K562 (cell line): ENCODE results near the gene KISS1R. TPM values are rescaled to one million over a fixed set of nuclear protein-coding genes. Genes with fewer than 3 reads are reported as not detected.

Experiments
- ATAC-seq: fragments of 200-7000 bp; cut with Tn5 transposase; 3 replicates; pipeline ENCODE4 v1.9.1; 2020; ENCODE audit warnings: moderate library complexity
- BruUV-seq: library from RNA; stranded (reverse); fragments of 400-500 nt; replicated peaks from 2 replicates; lab custom pipeline; 2021; lab: Mats Ljungman, UMichigan
- CTCF ChIA-PET: fragments of 300-600 bp; formaldehyde crosslinking; extraction: SDS; loops from one replicate; lab custom pipeline; 2021; ENCODE audit warnings: low intra/inter-chr PET ratio; lab: Yijun Ruan, JAX
- POLR2A ChIA-PET: fragments of 300-600, 350-650 bp; sonication (Branson Sonifier 250); formaldehyde crosslinking; extraction: SDS; loops from one replicate; lab custom pipeline; 2021; ENCODE audit warnings: antibody characterized with exemption, inconsistent platforms; lab: Yijun Ruan, JAX
- DNase-seq, 4 experiments: peaks; one replicate each; pipeline versions ENCODE4 v3.0.0 to v3.0.0-alpha.2; 2011 to 2018; ENCODE audit warnings: low spot score in 3 of 4, mixed read lengths in 3 of 4; ENCODE audit errors: extremely low read depth in 1 of 4
- FAIRE-seq: peaks from 2 replicates; lab custom pipeline; 2011; peaks lifted over from hg19 to GRCh38; lab: Jason Lieb, UNC
- H2AFZ ChIP-seq: 2 replicates; pipeline ENCODE4 v1.6.0; 2011; ENCODE audit warnings: low read depth, low read length, control low read depth, inconsistent platforms
- H3K27ac ChIP-seq: fragments of 200-600 bp; 3 replicates; pipeline ENCODE4 v1.8.0; 2011; ENCODE audit warnings: low read depth, mild to moderate bottlenecking, control low read depth, inconsistent platforms, low read length, moderate library complexity, mixed read lengths; ENCODE audit errors: extremely low read depth
- H3K27me3 ChIP-seq, 2 experiments: fragments of 300-600 bp in 1 of 2; 2 replicates in 1 of 2; 3 replicates in 1 of 2; pipeline versions ENCODE4 v1.6.0 to v1.8.0; 2011; ENCODE audit warnings: inconsistent platforms in 2 of 2, low read length in 2 of 2, mild to moderate bottlenecking in 1 of 2, mixed read lengths in 1 of 2, moderate library complexity in 1 of 2; ENCODE audit not compliant: control insufficient read depth in 2 of 2, insufficient read depth in 2 of 2
- H3K36me3 ChIP-seq: fragments of 300-600 bp; 3 replicates; pipeline ENCODE4 v1.8.0; 2011; ENCODE audit warnings: mild to moderate bottlenecking, low read length, inconsistent platforms; ENCODE audit not compliant: control insufficient read depth, insufficient read depth
- H3K4me1 ChIP-seq, 2 experiments: fragments of 200-600 bp in 1 of 2; replicated peaks in 1 of 2; 2 replicates in 1 of 2; 3 replicates in 1 of 2; pipeline versions ENCODE4 v1.5.1 to v1.8.0; 2011; ENCODE audit warnings: inconsistent platforms in 2 of 2, low read length in 2 of 2, mild to moderate bottlenecking in 1 of 2, mixed read lengths in 1 of 2, moderate library complexity in 1 of 2; ENCODE audit not compliant: control insufficient read depth in 2 of 2, insufficient read depth in 2 of 2
- H3K4me2 ChIP-seq: 2 replicates; pipeline ENCODE4 v1.6.1; 2011; ENCODE audit warnings: low read length, control low read depth, inconsistent platforms, mixed read lengths; ENCODE audit not compliant: insufficient read depth
- H3K4me3 ChIP-seq: fragments of 200-600 bp; sonication (generic), shearing (Covaris generic); 2 replicates; pipeline ENCODE4 v1.5.1; 2016; ENCODE audit warnings: control low read depth, inconsistent platforms
- H3K79me2 ChIP-seq: fragments of 200-600 bp; 3 replicates; pipeline ENCODE4 v1.8.0; 2011; ENCODE audit warnings: low read length, inconsistent platforms; ENCODE audit not compliant: control insufficient read depth, insufficient read depth
- H3K9ac ChIP-seq, 2 experiments: 2 replicates each; pipeline versions ENCODE4 v1.6.0 to v1.6.1; 2011; ENCODE audit warnings: low read depth in 2 of 2, low read length in 2 of 2, control low read depth in 1 of 2, inconsistent platforms in 1 of 2, mild to moderate bottlenecking in 1 of 2, mixed read lengths in 1 of 2; ENCODE audit not compliant: insufficient read depth in 1 of 2
- H3K9me1 ChIP-seq: one replicate; pipeline ENCODE4 v1.6.0; 2011; ENCODE audit warnings: inconsistent platforms, mild to moderate bottlenecking, low read length, moderate library complexity; ENCODE audit not compliant: control insufficient read depth, insufficient read depth
- H3K9me3 ChIP-seq: replicated peaks from 2 replicates; pipeline ENCODE4 v1.5.1; 2011; ENCODE audit warnings: low read depth, low read length, inconsistent platforms; ENCODE audit not compliant: control insufficient read depth, insufficient read depth
- H4K20me1 ChIP-seq: replicated peaks from 2 replicates; pipeline ENCODE4 v1.6.1; 2011; ENCODE audit warnings: low read length, inconsistent platforms, mixed read lengths; ENCODE audit not compliant: control insufficient read depth, insufficient read depth
- BRCA1 ChIP-seq, 2 experiments: fragments of 450-650 bp in 1 of 2; sonication (generic) in 1 of 2; formaldehyde crosslinking in 1 of 2; IDR thresholded peaks; 2 replicates each; pipeline versions ENCODE4 v1.5.0 to v1.6.1; 2017 to 2020; ENCODE audit warnings: mild to moderate bottlenecking in 1 of 2, missing genetic modification reagents in 1 of 2
- COPS2 ChIP-seq: fragments of 450-650 bp; conservative IDR thresholded peaks from 2 replicates; pipeline ENCODE4 v1.6.1; 2016; ENCODE audit warnings: mild to moderate bottlenecking, moderate library complexity
- CREM ChIP-seq: IDR thresholded peaks from 2 replicates; pipeline ENCODE4 v1.6.1; 2014; ENCODE audit warnings: antibody characterized with exemption, low read depth
- FOSL1 ChIP-seq: fragments of 200-800 bp; sonication (Bioruptor generic); conservative IDR thresholded peaks from 2 replicates; pipeline ENCODE4 v1.6.1; 2016; ENCODE audit warnings: missing genetic modification characterization, missing compliant biosample characterization
- HMGN3 ChIP-seq: IDR thresholded peaks from 2 replicates; pipeline ENCODE4 v1.6.1; 2011; ENCODE audit warnings: borderline replicate concordance, low read depth, mild to moderate bottlenecking, mixed read lengths, low read length; ENCODE audit not compliant: insufficient read length; ENCODE audit errors: extremely low read depth
- ZFPM2 ChIP-seq: fragments of 250-450 bp; sonication (Bioruptor Pico); IDR thresholded peaks from 2 replicates; pipeline ENCODE4 v1.5.1; 2022; ENCODE audit warnings: mild to moderate bottlenecking
- ZNF124 ChIP-seq: sonication (generic); formaldehyde crosslinking; IDR thresholded peaks from 2 replicates; pipeline ENCODE4 v1.8.1; 2022; ENCODE audit warnings: missing genetic modification reagents
- WGBS: fragments of 100-300 bp; shearing (Covaris generic); methylation state at CpG from one replicate; pipeline ENCODE4 v1.1.6; 2016; ENCODE audit warnings: low coverage, mixed read lengths; ENCODE audit not compliant: insufficient coverage; ENCODE audit errors: missing lambda C conversion rate; 5-methylcytosine and 5-hydroxymethylcytosine counted together
- in situ Hi-C: fragments of 300-500 bp; cut with MboI; formaldehyde crosslinking; loops from 4 replicates; pipeline ENCODE4 v1.15.0; 2018; ENCODE audit warnings: inconsistent platforms, mixed read lengths
- intact Hi-C: fragments of 100-400 bp; cut with micrococcal nuclease; formaldehyde crosslinking; loops from 2 replicates; pipeline ENCODE4 v1.14.2; 2022
- polyA plus RNA-seq, 8 experiments: library from polyadenylated mRNA; depleted of rRNA in 4 of 8; stranded (reverse) in 5 of 8; unstranded in 3 of 8; fragments of >200 nt; fragmentation: Nextera tagmentation in 2 of 8; fragmentation: Illumina TruSeq in 1 of 8; extraction: Ambion mirVana in 2 of 8; extraction: Trizol in 1 of 8; gene quantifications; 2 replicates each; pipeline versions ENCODE4 v1.2.1 to v1.2.3, GENCODE V29; 2011 to 2014; ENCODE audit warnings: inconsistent platforms in 1 of 8, missing spikeins in 1 of 8
- total RNA-seq, 7 experiments: library from RNA; depleted of rRNA in 6 of 7; stranded (reverse); fragments of >200 nt in 6 of 7; fragmentation: Illumina TruSeq in 2 of 7; extraction: Trizol in 2 of 7; gene quantifications; 2 replicates each; pipeline versions ENCODE4 v1.2.1 to v1.2.3, GENCODE V29; 2011 to 2021; ENCODE audit warnings: low replicate concordance in 1 of 7
- TF ChIP-seq, protein P1 (sequence below), 2 experiments: IDR thresholded peaks in 1 of 2; conservative IDR thresholded peaks in 1 of 2; 2 replicates each; pipeline ENCODE4 v1.6.1; 2016; ENCODE audit warnings: low read depth in 2 of 2, mild to moderate bottlenecking in 1 of 2, missing compliant biosample characterization in 1 of 2, missing genetic modification characterization in 1 of 2, moderate library complexity in 1 of 2
- TF ChIP-seq, protein P2 (sequence below): fragments of 450-650 bp; formaldehyde crosslinking; IDR thresholded peaks from 2 replicates; pipeline ENCODE4 v1.4.0; 2022; ENCODE audit warnings: missing genetic modification characterization

Gene KISS1R
- total and polyA plus RNA-seq, 9 of the 15 experiments (the other 6 are each of a cell fraction or from before 2014, with no cell fraction given): 0.37 to 39.4 (median 2.0) TPM

GRCh38 chr19:934865-935479 is 17.8 kb downstream of the KISS1R start:
- peak; percentile 34 for TF ChIP-seq HMGN3
- no peak for TF ChIP-seq ZFPM2
- TF ChIP-seq, protein P1, sequence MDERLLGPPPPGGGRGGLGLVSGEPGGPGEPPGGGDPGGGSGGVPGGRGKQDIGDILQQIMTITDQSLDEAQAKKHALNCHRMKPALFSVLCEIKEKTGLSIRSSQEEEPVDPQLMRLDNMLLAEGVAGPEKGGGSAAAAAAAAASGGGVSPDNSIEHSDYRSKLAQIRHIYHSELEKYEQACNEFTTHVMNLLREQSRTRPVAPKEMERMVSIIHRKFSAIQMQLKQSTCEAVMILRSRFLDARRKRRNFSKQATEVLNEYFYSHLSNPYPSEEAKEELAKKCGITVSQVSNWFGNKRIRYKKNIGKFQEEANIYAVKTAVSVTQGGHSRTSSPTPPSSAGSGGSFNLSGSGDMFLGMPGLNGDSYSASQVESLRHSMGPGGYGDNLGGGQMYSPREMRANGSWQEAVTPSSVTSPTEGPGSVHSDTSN (CRISPR knock-in tag; IDR thresholded peaks at IDR 0.05; ENCODE audit: low read depth): no peak
- TF ChIP-seq, protein P1 (tag; conservative IDR thresholded peaks at IDR 0.05; ENCODE audit: low read depth): no peak
- no peak for TF ChIP-seq CREM
- no peak for TF ChIP-seq BRCA1 (IDR thresholded peaks at IDR 0.05)
- no peak for TF ChIP-seq BRCA1 (CRISPR knock-in tag; IDR thresholded peaks at IDR 0.05)
- no peak for TF ChIP-seq FOSL1 (tag)
- TF ChIP-seq ZNF124: no peak
- no peak for TF ChIP-seq COPS2
- TF ChIP-seq, protein P2, sequence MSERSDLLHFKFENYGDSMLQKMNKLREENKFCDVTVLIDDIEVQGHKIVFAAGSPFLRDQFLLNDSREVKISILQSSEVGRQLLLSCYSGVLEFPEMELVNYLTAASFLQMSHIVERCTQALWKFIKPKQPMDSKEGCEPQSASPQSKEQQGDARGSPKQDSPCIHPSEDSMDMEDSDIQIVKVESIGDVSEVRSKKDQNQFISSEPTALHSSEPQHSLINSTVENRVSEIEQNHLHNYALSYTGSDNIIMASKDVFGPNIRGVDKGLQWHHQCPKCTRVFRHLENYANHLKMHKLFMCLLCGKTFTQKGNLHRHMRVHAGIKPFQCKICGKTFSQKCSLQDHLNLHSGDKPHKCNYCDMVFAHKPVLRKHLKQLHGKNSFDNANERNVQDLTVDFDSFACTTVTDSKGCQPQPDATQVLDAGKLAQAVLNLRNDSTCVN (CRISPR knock-in tag): no peak
- TF ChIP-seq, all 486 proteins: peak for 1
- in situ Hi-C loops: no loop called here
- H3K9me1 ChIP-seq: peaks cover 4% of the 10 kb centered on the region
- 0 out of 2 replicates have a peak, but pooled peaks cover 3% of the 10 kb centered on the region for H4K20me1 ChIP-seq
- H3K4me1 ChIP-seq: peaks cover 0 to 50% of the 10 kb centered on the region in 2 experiments; a peak in 3 of 5 replicates
- no peaks in the 10 kb centered on the region for H3K27me3 ChIP-seq
- peaks cover 82% of the 10 kb centered on the region; the same call in 2 of the 3 replicates for H3K36me3 ChIP-seq
- DNase-seq (no peak), FAIRE-seq (no peak), ATAC-seq (no peak)
- H3K4me2 ChIP-seq: no peak overlapping the region
- 88% methylated on average over 21 of the region's 31 CpGs for whole genome bisulfite sequencing
- H3K9ac ChIP-seq: no peak overlapping the region
- CTCF ChIA-PET: no interaction called here
- H3K4me3 ChIP-seq: no peak overlapping the region
- intact Hi-C loops: no loop called here
- H3K79me2 ChIP-seq: peaks cover 78% of the 10 kb centered on the region
- no peak overlapping the region for H2AFZ ChIP-seq
- POLR2A ChIA-PET: interaction anchor here (1.0 to 1.2 kb wide), 2 partner anchors 9 to 12 kb away, joined by 4 to 5 read pairs; no protein-coding TSS in a partner anchor
- no TSS peak for BruUV-seq
- H3K27ac ChIP-seq: no peak overlapping the region
- H3K9me3 ChIP-seq: no peaks in the 10 kb centered on the region
